GM12872 (cell line): Measurements from ENCODE around the gene PPP1CC.

Source experiments
- CTCF ChIP-seq: IDR thresholded peaks from 3 replicates; pipeline ENCODE4 v1.5.1; 2011; ENCODE audit warnings: low read depth, mild to moderate bottlenecking, low read length, moderate library complexity; ENCODE audit not compliant: insufficient read depth

PPP1CC gene

GRCh38 chr12:110742096-110742717 is 484 bp downstream of the PPP1CC start:
- no peak for TF ChIP-seq CTCF

- TF ChIP-seq CTCF, result no peak
Observed at GRCh38 chr12:110741341-110742095, 1.2 kb downstream of the PPP1CC start.

- TF ChIP-seq CTCF, result no peak
Observed at GRCh38 chr12:110739894-110740293, 2.8 kb downstream of the PPP1CC start.

- TF ChIP-seq CTCF, result no peak
Observed at GRCh38 chr12:110739488-110739887, 3.2 kb downstream of the PPP1CC start.

GRCh38 chr12:110737532-110737931 is 5.2 kb downstream of the PPP1CC start:
- no peak for TF ChIP-seq CTCF

- no peak for TF ChIP-seq CTCF
Observed at GRCh38 chr12:110733900-110734299, 8.8 kb downstream of the PPP1CC start.

GRCh38 chr12:110733089-110733715 is 9.5 kb downstream of the PPP1CC start:
- TF ChIP-seq CTCF, result no peak
